Measurements from ENCODE around the gene CCDC78. TPM values are rescaled to one million over a fixed set of nuclear protein-coding genes. Genes with fewer than 3 reads are reported as not detected.

CCDC78 gene
- total RNA-seq, 2 donors from 2014 or later = 0.92 to 0.95 TPM

GRCh38 chr16:695355-696089, 30.7 kb downstream of the CCDC78 start:
- H3K27me3 ChIP-seq (replicated peaks; ENCODE audit: insufficient read depth) = peaks cover 12% of the 10 kb centered on the region
- no peak for TF ChIP-seq CTCF (IDR thresholded peaks at IDR 0.05)
- no peaks in the 10 kb centered on the region for H3K9me3 ChIP-seq
- H3K27ac ChIP-seq = no peak overlapping the region
- H3K4me3 ChIP-seq = peak overlapping the region; percentile 43
- H3K4me1 ChIP-seq (ENCODE audit: control insufficient read depth in 1 of 2, low read depth in 2 of 2) = peaks cover 6 to 10% of the 10 kb centered on the region in 2 donors
- no peak for DNase-seq (ENCODE audit: low spot score)
- H3K36me3 ChIP-seq = no peaks in the 10 kb centered on the region
- ATAC-seq (ENCODE audit: insufficient number of reproducible peaks, low FRiP score, low read depth) = no peak

- Histone ChIP-seq H3K4me1 (ENCODE audit: control insufficient read depth in 1 of 2, low read depth in 2 of 2) (peaks cover 9 to 13% of the 10 kb centered on the region in 2 donors), H3K27me3 (replicated peaks; ENCODE audit: insufficient read depth) (peaks cover 7% of the 10 kb centered on the region), H3K9me3 (no peaks in the 10 kb centered on the region), H3K27ac (no peak overlapping the region), H3K4me3 (peak overlapping the region; percentile 30), H3K36me3 (no peaks in the 10 kb centered on the region)
- ATAC-seq (ENCODE audit: insufficient number of reproducible peaks, low FRiP score, low read depth) (no peak), DNase-seq (ENCODE audit: low spot score) (no peak)
- no peak for TF ChIP-seq CTCF (IDR thresholded peaks at IDR 0.05)
Measured at GRCh38 chr16:694863-695354, 31.3 kb downstream of the CCDC78 start.

GRCh38 chr16:694187-694862, 31.9 kb downstream of the CCDC78 start:
- Histone ChIP-seq H3K4me1 (ENCODE audit: control insufficient read depth in 1 of 2, low read depth in 2 of 2) (peaks cover 14 to 18% of the 10 kb centered on the region in 2 donors), H3K4me3 (peak overlapping the region; percentile 30), H3K9me3 (no peaks in the 10 kb centered on the region), H3K27ac (no peak overlapping the region), H3K36me3 (no peaks in the 10 kb centered on the region), H3K27me3 (replicated peaks; ENCODE audit: insufficient read depth) (peaks cover 7% of the 10 kb centered on the region)
- no peak for TF ChIP-seq CTCF (IDR thresholded peaks at IDR 0.05)
- DNase-seq (ENCODE audit: low spot score) (no peak), ATAC-seq (ENCODE audit: insufficient number of reproducible peaks, low FRiP score, low read depth) (no peak)

GRCh38 chr16:693766-694165, 32.5 kb downstream of the CCDC78 start:
- peaks cover 18 to 23% of the 10 kb centered on the region in 2 donors for H3K4me1 ChIP-seq (ENCODE audit: control insufficient read depth in 1 of 2, low read depth in 2 of 2)
- no peak for TF ChIP-seq CTCF (IDR thresholded peaks at IDR 0.05)
- H3K27me3 ChIP-seq (replicated peaks; ENCODE audit: insufficient read depth) = peaks cover 7% of the 10 kb centered on the region
- DNase-seq (ENCODE audit: low spot score) = no peak
- ATAC-seq (ENCODE audit: insufficient number of reproducible peaks, low FRiP score, low read depth) = no peak
- H3K36me3 ChIP-seq = no peaks in the 10 kb centered on the region
- H3K4me3 ChIP-seq = peak overlapping the region; percentile 11
- no peak overlapping the region for H3K27ac ChIP-seq
- H3K9me3 ChIP-seq = no peaks in the 10 kb centered on the region

GRCh38 chr16:693364-693763, 32.9 kb downstream of the CCDC78 start:
- DNase-seq (ENCODE audit: low spot score) (no peak), ATAC-seq (ENCODE audit: insufficient number of reproducible peaks, low FRiP score, low read depth) (no peak)
- peaks cover 18 to 27% of the 10 kb centered on the region in 2 donors for H3K4me1 ChIP-seq (ENCODE audit: control insufficient read depth in 1 of 2, low read depth in 2 of 2)
- no peak for TF ChIP-seq CTCF (IDR thresholded peaks at IDR 0.05)
- no peaks in the 10 kb centered on the region for H3K36me3 ChIP-seq
- no peak overlapping the region for H3K27ac ChIP-seq
- H3K27me3 ChIP-seq (replicated peaks; ENCODE audit: insufficient read depth) = peaks cover 7% of the 10 kb centered on the region
- no peak overlapping the region for H3K4me3 ChIP-seq
- no peaks in the 10 kb centered on the region for H3K9me3 ChIP-seq

Data from thoracic aorta (tissue), 2 donors.